GM10847 (cell line): ENCODE data around the gene PCNT.

Source experiments
- POLR2A ChIP-seq: IDR thresholded peaks from 2 replicates; pipeline ENCODE4 v1.6.1; 2011; ENCODE audit not compliant: insufficient read length; ENCODE audit errors: extremely low read depth

The PCNT gene

GRCh38 chr21:46474382-46474781 is 150.4 kb downstream of the PCNT start:
- no peak for TF ChIP-seq POLR2A

DNA sequence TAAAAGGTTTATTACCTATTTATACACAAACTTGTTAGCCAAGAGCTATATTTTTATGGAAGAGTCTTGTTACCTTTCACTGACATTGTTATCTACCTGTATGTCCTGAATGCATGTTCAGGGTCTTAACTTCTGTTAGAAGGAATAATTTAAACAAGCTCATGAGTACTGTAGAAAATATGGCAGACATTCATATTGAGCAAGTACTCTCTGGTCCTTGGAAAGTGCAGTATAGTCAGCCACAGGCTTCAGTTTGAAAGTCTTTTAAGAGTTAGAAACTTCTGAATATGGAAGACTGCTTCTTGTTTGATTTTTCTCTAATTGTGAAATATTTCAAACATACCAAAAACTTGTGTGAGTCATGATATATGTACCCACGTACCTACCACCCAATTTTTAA is 151.3 kb downstream of the PCNT start:
- TF ChIP-seq POLR2A: no peak

GRCh38 chr21:46477765-46478164 is 153.8 kb downstream of the PCNT start:
- no peak for TF ChIP-seq POLR2A

DNA sequence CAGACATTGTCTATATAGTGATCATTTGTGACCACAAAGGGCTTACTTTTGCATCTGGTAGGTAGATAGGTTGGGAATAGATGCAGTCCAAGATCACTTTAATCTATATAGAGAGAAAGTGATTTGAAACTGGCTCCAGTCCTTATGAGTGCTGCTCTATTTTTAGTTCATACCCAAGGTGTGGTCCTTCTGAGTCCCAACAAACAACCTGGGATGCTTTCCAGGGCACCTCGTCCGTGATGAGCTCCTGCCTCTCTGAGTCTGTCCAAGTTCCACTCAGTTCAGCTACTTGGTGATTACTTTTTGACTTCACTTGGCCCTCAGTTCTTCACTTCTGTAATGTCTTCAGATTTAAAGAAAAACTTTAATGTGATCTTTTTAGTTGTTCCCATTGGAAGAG is 155.0 kb downstream of the PCNT start:
- TF ChIP-seq POLR2A: no peak

GRCh38 chr21:46480466-46480865 is 156.5 kb downstream of the PCNT start:
- no peak for TF ChIP-seq POLR2A

GRCh38 chr21:46482225-46482845 is 158.4 kb downstream of the PCNT start:
- TF ChIP-seq POLR2A: no peak

- TF ChIP-seq POLR2A: no peak
Measured at GRCh38 chr21:46482846-46483231, 158.9 kb downstream of the PCNT start.

DNA sequence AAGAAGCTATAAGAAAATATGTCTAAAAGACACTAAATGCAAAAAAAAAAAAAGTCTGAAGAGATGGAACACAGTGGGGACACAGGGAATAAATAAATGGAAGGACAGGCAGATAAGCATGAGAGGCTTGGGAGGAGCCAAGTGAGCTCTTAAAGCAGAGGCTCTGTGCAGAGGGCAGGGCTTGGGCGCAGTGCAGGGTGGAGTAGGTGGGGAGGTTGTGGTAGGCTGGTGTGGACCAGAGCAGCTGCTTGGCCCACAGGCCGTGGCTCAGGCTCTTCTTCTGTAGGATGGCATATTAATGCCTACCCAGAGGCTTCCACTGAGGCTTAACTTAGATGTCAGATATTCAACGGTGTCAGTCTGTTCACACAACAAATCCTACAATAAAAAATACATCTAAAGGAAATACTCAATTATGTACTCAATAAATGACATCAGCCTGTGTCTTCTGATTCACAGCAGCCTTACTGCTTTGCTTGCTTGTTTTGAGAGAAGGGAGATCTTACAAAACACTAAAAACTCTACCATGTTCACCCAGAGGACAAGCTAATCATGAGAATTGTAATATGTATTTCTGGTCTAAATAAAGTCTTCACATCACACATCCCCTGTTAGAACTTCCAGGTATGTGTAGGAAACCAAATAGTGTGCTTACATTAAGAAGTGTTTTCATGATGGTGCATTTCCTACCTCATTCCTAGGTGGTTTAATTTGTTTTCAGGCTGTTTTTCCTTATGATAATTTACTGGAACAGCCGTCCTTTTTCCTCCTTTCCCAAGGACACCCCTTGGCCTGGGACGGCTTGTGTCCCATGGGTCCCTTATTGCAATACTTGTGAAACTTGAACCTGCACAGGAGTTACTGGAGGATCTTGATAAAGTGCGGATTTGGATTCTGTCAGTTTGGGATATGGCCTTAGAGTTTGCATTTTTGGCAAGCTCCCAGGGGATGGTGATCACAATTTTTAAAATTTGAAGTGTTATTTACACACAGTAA is 159.6 kb downstream of the PCNT start:
- no peak for TF ChIP-seq POLR2A

DNA sequence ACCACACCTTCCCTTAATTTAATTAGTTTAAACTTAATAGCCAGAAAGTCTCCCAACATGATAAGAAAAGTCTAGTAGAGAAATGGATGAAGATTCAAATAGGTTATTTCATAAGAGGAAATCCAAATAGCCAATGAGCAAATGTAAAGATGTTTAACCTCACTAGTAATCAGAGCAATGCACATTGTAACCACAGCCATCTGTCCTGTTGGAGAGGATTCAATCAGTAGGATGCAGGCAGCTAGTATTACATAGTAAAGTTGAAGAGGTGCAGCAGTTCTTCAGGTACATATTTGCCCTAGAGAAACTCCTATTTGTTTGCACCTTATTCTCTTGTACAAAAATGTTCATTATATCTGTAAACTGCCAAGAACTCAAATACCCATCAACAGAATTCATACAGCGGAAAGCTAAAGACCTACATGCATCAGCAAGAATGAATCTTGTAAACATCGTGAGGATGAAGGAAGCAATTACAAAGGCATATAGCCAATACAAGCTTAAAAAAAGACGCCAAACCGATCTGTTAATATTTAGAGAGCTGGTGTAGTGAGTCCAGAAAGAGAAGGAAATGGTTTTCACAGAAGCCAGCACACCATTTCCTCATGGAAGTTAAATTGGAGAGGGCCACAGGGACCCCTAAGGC is 162.6 kb downstream of the PCNT start:
- TF ChIP-seq POLR2A: no peak

GRCh38 chr21:46489162-46489663 is 165.3 kb downstream of the PCNT start:
- TF ChIP-seq POLR2A: no peak

DNA sequence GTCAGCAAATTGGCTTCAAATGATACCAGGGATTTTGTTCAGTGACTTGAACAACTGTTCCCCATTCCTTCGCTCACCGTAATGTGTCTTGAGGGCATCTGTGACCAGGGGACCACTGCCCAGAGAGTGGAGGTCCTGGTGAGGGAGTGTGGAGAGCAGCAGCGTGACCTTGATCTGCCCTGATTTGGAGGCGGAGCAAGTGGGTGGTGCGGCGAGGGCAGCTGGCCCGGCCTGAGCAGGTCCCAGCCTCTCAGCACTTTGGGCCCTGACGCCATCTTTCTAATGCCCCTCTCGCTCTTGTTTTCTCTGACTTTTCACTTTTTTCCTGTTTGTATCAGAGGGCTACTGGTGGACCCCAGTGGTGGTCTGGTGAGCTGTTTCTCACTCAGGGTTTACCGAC is 165.8 kb downstream of the PCNT start:
- TF ChIP-seq POLR2A: no peak

- no peak for TF ChIP-seq POLR2A
Measured at GRCh38 chr21:46491553-46491952, 167.6 kb downstream of the PCNT start.

DNA sequence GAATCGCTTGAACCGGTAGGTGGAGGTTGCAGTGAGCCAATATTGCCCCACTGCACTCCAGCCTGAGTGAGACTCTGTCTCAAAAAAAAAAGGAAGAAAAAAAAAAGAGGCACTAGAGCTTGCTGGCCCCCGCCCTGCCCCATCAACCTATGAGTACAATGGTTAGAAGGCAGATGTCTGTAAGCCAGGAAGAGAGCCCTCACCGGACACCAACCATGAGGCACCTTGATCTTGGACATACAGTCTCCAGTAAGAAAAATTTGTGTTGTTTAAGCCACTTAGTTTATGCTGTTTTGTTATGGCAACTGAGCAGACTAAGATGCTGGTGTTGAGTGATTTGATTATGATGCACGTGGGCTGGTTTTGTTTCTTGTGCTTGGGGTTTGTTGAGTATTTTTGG is 168.9 kb downstream of the PCNT start:
- TF ChIP-seq POLR2A: no peak

- no peak for TF ChIP-seq POLR2A
Measured at GRCh38 chr21:46493828-46494227, 169.9 kb downstream of the PCNT start.
